ENCODE results near the gene XYLB.
"Not testable (repeated sequence)": the region's sequence is repeated elsewhere in the genome, so short reads cannot be mapped to it uniquely, and the experiment has no call there.

Gene XYLB

DNA sequence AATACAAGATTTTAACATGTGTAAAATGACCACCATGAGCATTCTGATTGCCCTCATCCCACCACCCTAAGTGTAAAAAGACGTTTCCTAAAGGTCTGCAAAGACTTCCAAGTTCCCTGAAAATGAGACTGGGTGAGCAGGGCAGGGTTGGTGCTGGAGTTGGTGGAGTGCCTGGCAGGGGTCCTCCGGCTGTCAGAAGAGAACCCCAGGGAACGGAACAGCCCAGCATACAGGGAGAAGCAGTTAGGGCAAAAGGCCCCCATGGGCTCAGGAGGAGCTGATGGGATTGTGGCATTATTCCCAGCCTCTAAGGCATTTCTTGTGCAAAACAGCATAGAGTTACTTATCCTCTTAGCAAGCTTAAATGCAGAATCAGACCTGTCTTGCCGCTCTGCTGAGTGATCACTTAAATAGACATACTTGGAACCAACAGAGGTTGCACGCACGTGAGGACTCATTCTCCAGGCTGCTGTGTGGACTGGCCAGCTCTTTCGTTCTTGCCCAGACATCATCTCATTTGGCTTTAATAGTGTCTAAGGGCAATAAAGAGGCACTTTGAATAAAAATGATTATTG is 36.0 kb downstream of the XYLB start:
- no peak for FAIRE-seq
- DNase-seq (ENCODE audit: insufficient read length): no peak
- TF ChIP-seq POLR2A (IDR thresholded peaks at IDR 0.05; ENCODE audit: low read depth, low read length) (no peak), TAF1 (IDR thresholded peaks at IDR 0.05; ENCODE audit: borderline replicate concordance, low read depth, low read length) (no peak), POLR2AphosphoS5 (IDR thresholded peaks at IDR 0.05; ENCODE audit: low read depth, low read length) (no peak)

DNA sequence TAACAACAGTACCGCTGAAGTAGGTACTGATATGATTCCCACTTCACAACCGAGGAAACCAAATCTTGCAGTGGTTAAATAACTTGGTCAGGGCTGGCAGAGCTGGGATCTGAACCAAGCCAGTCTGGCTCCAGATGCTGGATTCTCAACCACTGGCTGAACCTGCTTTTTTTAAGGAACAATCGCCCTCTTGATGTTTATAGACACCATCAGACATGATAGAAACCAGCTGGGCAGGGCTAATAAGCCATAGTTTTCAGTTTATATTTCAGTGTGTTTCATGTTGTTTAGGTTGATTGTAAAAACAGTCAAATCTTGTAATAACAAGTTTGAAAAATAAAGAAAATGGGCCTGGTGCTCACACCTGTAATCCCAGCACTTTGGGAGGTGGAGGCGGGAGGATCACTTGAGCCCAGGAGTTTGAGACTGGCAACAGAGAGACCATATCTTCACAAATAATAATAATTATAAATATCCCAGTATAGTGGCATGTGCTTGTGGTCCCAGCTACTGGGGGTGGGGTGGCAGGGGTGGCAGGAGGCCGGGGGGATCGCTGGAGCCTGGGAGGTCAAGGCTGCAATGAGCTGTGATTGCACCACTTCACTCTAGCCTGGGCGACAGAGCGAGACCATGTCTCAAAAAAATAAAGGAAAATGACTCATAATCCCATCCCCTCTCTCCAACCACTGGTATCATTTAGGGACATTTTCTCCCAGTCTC is 36.7 kb downstream of the XYLB start:
- no peak for TF ChIP-seq POLR2A (IDR thresholded peaks at IDR 0.05; ENCODE audit: low read depth, low read length)
- TF ChIP-seq TAF1 (IDR thresholded peaks at IDR 0.05; ENCODE audit: borderline replicate concordance, low read depth, low read length): no peak
- no peak for TF ChIP-seq POLR2AphosphoS5 (IDR thresholded peaks at IDR 0.05; ENCODE audit: low read depth, low read length)
- DNase-seq (ENCODE audit: insufficient read length) (no peak), FAIRE-seq (no peak)

DNA sequence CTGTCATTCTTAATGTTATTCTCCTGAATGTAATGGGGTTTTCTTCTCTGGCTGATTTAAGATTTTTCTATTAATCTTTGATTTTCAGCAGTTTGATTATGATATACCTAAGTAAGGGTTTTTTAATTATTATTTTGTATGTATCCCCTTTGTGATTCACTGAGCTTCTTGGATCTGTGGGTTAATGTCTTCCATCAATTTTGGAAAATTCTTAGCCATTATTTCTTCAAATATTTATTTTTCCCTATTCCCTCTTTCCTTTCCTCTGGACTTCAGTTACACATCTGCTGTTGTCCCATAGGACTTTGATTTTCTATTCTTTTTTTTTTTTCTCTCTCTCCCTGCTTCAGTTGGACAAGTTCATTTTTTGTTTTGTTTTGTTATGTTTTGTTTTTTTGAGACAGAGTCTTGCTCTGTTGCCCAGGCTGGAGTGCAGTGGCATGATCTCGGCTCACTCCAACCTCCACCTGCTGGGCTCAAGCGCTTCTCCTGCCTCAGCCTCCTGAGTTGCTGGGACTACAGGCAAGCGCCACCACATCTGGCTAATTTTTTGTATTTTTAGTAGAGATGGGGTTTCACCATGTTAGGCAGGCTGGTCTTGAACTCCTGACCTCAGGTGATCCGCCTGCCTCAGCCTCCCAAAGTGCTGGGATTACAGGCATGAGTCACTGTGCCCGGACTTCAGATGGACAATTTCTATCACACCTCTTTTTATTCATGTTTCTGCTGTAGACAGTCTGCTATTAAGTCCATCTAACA is 40.6 kb downstream of the XYLB start:
- no peak for FAIRE-seq
- DNase-seq (ENCODE audit: insufficient read length): no peak
- TF ChIP-seq TAF1 (IDR thresholded peaks at IDR 0.05; ENCODE audit: borderline replicate concordance, low read depth, low read length) (no peak), POLR2AphosphoS5 (IDR thresholded peaks at IDR 0.05; ENCODE audit: low read depth, low read length) (no peak), POLR2A (IDR thresholded peaks at IDR 0.05; ENCODE audit: low read depth, low read length) (no peak)

DNA sequence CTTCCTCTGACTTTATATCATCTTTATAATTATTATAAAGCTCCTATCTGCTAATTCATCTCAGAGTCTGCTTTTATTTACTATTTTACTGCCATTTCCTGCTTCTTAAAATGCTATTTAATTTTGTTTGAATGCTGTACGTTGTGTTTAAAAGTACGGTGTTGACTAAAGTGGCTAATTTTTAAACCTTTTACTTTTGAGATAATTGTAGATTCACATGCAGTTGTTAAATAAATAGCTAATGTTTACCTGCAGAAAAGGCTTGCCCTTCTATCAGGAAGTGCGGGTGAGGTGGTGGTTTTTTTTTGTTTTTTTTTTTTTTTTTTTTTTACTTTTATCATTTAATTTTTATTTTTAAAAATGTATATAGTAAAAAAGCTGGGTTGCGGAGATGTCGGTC is 41.3 kb downstream of the XYLB start:
- FAIRE-seq: no peak
- TF ChIP-seq POLR2AphosphoS5 (IDR thresholded peaks at IDR 0.05; ENCODE audit: low read depth, low read length): no peak
- no peak for TF ChIP-seq POLR2A (IDR thresholded peaks at IDR 0.05; ENCODE audit: low read depth, low read length)
- TF ChIP-seq TAF1 (IDR thresholded peaks at IDR 0.05; ENCODE audit: borderline replicate concordance, low read depth, low read length): no peak

DNA sequence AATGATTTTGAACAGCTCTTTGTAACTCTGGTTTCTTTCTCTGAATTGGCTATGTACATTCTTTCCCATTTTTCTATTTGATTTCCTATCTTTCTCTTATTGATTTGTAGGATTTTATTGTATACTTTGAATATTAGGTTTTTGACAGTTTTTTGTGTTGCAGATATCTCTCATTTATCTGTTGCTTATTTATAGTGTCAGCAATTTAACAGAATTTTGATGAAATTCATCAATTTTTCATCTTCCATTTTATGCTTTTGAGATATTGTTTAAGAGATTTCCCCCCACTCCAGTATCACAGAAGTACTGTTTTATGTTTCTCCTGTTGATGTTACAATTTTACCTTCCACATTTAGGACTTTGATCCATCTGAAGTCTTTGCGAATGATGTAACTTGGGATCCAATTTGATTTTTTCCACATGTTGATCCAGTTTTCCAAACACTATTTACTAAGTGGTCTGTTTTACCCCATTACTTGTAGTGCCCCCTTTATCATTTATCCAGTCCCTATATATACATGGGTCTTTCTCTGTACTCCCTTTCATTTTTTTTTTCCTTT is 46.1 kb downstream of the XYLB start:
- DNase-seq (ENCODE audit: insufficient read length) (no peak), FAIRE-seq (no peak)
- no peak for TF ChIP-seq POLR2AphosphoS5 (IDR thresholded peaks at IDR 0.05; ENCODE audit: low read depth, low read length)
- no peak for TF ChIP-seq TAF1 (IDR thresholded peaks at IDR 0.05; ENCODE audit: borderline replicate concordance, low read depth, low read length)
- TF ChIP-seq POLR2A (IDR thresholded peaks at IDR 0.05; ENCODE audit: low read depth, low read length): no peak

More for the DNA sequence above, 41.3 kb downstream of the XYLB start:
- DNase-seq (ENCODE audit: insufficient read length): no peak

DNA sequence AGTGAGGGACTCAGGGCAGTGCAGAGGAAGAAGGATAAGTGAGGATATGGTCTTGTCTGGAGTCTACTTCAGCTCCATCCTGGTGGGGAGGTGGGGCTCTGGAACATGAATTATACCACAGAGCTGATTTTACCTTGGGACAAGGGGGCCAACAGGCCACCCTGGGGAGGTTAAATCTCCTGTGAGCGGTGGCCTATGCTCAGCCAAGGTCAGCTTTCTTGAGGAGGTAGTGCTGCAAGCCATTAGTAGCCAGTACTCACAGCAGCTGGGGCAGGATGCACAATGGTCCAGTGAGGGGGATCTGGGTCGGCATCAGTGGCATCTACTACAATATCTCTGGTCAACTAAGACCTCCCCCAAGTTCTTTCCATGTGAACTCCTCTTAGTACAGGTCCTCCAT is 49.7 kb downstream of the XYLB start:
- DNase-seq (ENCODE audit: insufficient read length) (no peak), FAIRE-seq (no peak)
- TF ChIP-seq POLR2A (IDR thresholded peaks at IDR 0.05; ENCODE audit: low read depth, low read length): no peak
- no peak for TF ChIP-seq POLR2AphosphoS5 (IDR thresholded peaks at IDR 0.05; ENCODE audit: low read depth, low read length)
- TF ChIP-seq TAF1 (IDR thresholded peaks at IDR 0.05; ENCODE audit: borderline replicate concordance, low read depth, low read length): no peak

DNA sequence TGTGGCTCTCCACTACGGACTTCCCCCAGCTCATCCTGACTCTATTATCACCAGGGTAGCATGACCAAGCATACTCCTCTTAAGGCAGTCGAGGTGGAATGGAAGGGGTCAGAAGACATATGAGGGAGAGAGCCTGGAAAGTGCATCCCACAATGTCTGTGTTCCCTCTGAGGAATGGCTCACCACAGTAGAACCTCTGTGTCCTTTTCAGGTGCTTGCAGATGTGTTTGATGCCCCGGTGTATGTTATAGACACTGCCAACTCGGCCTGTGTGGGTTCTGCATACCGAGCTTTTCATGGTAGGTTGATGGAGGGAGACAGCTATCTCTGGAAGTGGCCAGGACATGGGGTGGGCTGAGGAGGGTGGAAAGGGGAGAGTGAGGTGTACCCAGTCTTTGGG is 50.3 kb downstream of the XYLB start:
- TF ChIP-seq POLR2AphosphoS5 (IDR thresholded peaks at IDR 0.05; ENCODE audit: low read depth, low read length): no peak
- TF ChIP-seq TAF1 (IDR thresholded peaks at IDR 0.05; ENCODE audit: borderline replicate concordance, low read depth, low read length): no peak
- TF ChIP-seq POLR2A (IDR thresholded peaks at IDR 0.05; ENCODE audit: low read depth, low read length): no peak
- no peak for DNase-seq (ENCODE audit: insufficient read length)
- no peak for FAIRE-seq

DNA sequence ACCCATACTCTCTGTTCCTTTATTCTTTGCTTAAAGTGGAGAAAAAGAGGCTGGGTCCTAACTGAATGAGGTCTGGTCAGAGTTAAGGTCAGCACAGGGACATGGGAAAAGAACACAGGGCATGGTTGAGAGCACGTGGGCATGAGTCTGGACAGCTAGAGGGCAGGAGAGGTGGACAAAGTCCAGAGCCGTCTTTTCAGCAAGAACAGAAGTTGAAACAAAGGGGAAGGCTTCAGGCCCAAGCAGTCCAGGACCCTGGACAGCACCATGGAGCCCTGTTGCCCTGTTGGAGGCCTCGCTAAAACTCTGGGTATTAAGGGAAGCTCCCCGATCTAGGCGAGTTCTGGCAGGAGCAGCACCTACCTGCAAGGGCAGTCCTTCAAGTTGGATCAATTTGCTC is 50.7 kb downstream of the XYLB start:
- DNase-seq (ENCODE audit: insufficient read length) (no peak), FAIRE-seq (no peak)

DNA sequence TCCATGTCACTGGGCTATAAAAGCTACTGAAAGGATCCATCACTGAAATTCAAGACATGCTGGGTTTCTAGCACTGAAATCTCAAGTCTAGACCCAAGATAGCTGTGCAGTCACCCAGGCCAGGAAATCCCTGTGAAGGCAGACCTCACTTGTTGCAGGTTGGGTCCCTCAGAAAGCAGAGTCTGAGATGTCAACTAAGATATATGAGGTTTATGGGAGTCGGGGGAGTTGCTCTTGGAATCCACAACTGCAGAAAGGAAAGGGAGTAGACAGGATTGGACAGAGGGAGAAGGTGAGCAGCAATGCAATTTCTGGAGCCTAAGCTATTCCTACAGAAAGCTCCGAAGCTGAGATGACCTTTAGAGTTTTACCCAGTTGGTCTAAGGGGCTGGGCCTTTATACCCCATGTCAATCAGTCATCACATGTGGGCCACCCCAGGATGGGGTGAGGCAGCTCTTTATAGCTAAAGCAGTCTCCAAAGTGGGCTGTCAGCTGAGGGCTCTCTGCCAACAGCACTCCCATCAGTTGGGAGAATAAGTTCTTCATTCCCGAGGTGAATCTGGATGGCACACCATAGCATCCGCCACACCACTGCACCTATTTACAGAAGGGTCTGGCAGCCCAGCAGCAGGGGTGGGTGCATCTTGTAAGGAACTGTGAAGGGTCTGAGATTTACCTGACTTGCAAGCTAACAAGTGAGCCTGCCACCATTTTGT is 54.8 kb downstream of the XYLB start:
- no peak for FAIRE-seq
- DNase-seq (ENCODE audit: insufficient read length): no peak
- TF ChIP-seq POLR2A (IDR thresholded peaks at IDR 0.05; ENCODE audit: low read depth, low read length) (no peak), POLR2AphosphoS5 (IDR thresholded peaks at IDR 0.05; ENCODE audit: low read depth, low read length) (no peak), TAF1 (IDR thresholded peaks at IDR 0.05; ENCODE audit: borderline replicate concordance, low read depth, low read length) (no peak)

More for the DNA sequence above, 50.7 kb downstream of the XYLB start:
- TF ChIP-seq POLR2A (IDR thresholded peaks at IDR 0.05; ENCODE audit: low read depth, low read length): no peak
- TF ChIP-seq POLR2AphosphoS5 (IDR thresholded peaks at IDR 0.05; ENCODE audit: low read depth, low read length): no peak
- TF ChIP-seq TAF1 (IDR thresholded peaks at IDR 0.05; ENCODE audit: borderline replicate concordance, low read depth, low read length): no peak

DNA sequence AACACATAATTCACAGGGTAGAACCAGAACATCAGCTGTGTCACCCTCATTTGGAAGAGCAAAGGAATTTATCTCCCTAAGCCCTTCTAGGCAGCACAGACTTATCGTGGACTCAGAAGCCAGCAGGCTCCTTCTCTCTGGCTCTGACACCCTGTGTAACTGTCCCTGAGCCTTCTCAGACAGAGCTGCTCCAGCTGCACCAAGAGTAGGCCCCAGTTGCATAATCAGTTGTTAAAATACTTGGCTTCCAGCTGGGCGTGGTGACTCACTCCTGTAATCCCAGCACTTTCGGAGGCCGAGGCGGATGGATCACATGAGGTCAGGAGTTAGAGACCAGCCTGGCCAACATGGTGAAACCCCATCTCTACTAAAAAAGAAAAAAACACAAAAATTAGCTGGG is 57.7 kb downstream of the XYLB start:
- DNase-seq (ENCODE audit: insufficient read length): no peak
- no peak for FAIRE-seq
- TF ChIP-seq TAF1 (IDR thresholded peaks at IDR 0.05; ENCODE audit: borderline replicate concordance, low read depth, low read length) (no peak), POLR2A (IDR thresholded peaks at IDR 0.05; ENCODE audit: low read depth, low read length) (no peak), POLR2AphosphoS5 (IDR thresholded peaks at IDR 0.05; ENCODE audit: low read depth, low read length) (no peak)

DNA sequence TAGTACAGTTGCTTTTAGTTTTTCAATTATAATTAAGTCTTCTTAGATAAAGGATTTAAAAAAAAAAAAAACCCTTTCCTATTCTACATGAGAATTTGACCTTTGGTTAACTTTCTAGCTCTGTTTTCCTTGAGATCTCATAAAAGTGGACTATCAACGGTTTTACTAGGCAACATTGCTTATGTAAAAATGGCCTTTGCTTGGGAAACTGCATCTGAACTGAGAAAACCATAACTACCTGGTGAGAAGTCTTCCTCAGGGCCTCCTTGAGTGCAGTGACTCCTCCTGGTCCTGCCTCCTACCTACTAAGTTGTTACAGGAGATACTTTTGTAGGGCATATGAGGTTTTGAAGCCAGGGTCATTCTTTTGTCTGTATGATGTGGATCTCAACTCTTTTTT is 65.0 kb downstream of the XYLB start:
- TF ChIP-seq POLR2A (IDR thresholded peaks at IDR 0.05; ENCODE audit: low read depth, low read length) (no peak), POLR2AphosphoS5 (IDR thresholded peaks at IDR 0.05; ENCODE audit: low read depth, low read length) (no peak), TAF1 (IDR thresholded peaks at IDR 0.05; ENCODE audit: borderline replicate concordance, low read depth, low read length) (no peak)
- DNase-seq (ENCODE audit: insufficient read length): no peak
- FAIRE-seq: no peak

DNA sequence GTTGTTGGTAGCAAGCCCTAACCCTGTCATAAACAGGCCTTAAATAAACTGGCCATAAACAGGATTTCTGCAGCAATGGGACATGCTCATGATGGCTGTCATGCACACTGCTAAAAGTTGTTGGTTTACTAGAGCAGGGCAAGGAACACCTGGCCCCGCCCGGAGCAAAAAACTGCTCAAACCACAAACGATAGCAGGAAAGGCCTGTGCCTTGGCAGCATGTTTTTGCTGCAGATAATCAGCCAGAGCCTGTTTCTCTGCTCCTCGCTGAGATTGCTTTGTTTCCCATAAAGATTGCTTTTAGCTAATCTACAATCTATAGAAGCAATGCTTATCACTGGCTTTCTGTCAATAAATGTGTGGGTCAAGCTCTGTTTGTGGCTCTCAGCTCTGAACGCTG is 74.2 kb downstream of the XYLB start:
- not testable (repeated sequence) for FAIRE-seq

More for the DNA sequence above, 74.2 kb downstream of the XYLB start:
- not testable (repeated sequence) for DNase-seq (ENCODE audit: insufficient read length)

Data from GM12892 (cell line).